ENCODE measurements around the gene ZNF618.

The ZNF618 gene

GRCh38 chr9:114097613-114098020 lies 221.5 kb downstream of the ZNF618 start:
- peak overlapping the region; percentile 14 to 45 (median 29) for H3K4me3 ChIP-seq

DNA sequence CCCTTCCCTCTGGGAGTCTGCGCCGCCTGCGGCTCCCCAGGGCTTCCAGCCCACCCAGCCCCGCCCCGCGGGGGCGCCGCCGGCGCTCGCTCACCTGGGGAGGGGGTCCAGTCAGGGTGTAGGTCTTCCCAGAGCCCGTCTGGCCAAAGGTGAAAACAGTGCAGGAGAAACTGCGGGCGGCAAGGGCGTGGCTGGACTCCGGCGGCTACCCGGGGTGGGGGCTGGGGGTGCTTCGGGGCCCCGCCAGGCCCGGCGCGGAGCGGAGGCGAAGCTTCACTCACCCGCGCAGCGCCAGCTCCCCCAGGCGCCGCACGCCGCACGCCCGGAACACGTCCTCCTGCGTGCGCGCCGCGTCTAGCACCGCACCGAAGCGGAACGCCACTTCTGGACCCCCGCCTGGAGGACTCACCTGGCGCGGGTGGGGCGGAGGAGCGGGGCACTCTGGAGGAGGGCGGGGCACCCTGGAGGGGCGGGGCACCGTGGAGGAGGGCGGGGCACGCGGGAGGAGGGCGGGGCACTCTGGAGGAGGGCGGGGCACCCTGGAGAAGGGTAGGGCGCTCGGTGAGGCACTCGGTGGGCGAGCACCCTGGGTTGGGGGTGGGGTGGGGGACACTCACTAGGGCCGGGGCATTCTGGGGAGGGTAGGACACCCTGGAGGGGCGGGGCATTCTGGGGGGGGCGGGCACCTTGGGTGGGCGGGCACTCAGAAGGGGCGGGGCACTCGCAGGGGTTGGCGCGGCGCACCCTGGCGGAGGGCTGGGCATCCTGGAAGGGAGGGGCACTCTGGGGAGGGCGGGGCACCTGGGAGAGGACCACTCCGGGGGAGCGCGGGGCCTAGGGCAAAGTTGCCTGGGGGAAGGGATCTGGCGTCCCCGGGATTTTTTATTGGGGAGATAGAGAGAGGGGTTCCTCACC lies 222.2 kb downstream of the ZNF618 start:
- H3K27ac ChIP-seq = peak overlapping the region in 1 of 21 experiments; percentile 64

More at GRCh38 chr9:114097613-114098020, 221.5 kb downstream of the ZNF618 start:
- H3K27ac ChIP-seq = peak overlapping the region in 2 of 21 experiments; percentile 17 to 64

DNA sequence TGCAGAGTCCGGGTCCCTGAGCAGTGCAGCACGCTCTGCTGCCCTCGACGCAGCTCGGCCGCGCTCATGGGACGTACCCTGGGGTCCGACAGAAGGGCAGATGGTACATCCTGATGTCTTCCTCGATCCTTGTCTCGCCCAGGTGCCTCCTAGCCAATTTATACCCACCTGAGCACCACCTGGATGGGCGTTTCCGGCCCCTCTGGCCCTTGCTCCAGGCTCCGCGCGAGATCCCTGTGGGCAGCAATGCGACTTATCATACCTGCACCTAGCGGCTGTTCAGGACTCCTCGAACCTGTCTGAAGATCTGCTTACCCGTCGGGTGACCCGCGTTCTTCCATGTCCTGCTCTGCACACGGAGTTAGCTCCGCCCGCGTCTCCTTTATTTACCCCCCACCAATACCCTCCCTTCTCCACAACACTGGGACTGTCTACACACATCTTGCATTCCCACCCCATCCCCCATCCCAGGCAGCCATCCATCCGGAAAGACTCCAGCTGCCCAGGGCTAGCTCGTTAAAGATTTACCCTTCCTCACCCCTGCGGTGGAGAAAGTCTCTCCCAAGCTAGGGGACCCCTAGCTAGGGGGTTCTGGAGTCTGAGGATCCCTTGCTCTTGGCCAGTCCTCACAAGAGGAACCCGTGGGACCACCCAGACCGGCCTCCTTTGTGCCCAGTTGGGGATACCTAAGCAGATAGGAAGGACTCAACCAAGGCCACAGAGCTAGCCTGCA lies 223.0 kb downstream of the ZNF618 start, which contains the start of gene KIF12:
Gene KIF12 (minus strand): TSS at position 357 of the 733 bp plus-strand sequence. CDS start 16 bp downstream, at position 341.
- Histone ChIP-seq H3K4me3 (peak within 1 kb of the TSS; percentile 14 to 45 (median 29)), H3K27ac (peak within 1 kb of the TSS in 1 of 21 experiments; percentile 64)

More for the DNA sequence above, 222.2 kb downstream of the ZNF618 start:
- peak overlapping the region; percentile 14 to 45 (median 29) for H3K4me3 ChIP-seq

DNA sequence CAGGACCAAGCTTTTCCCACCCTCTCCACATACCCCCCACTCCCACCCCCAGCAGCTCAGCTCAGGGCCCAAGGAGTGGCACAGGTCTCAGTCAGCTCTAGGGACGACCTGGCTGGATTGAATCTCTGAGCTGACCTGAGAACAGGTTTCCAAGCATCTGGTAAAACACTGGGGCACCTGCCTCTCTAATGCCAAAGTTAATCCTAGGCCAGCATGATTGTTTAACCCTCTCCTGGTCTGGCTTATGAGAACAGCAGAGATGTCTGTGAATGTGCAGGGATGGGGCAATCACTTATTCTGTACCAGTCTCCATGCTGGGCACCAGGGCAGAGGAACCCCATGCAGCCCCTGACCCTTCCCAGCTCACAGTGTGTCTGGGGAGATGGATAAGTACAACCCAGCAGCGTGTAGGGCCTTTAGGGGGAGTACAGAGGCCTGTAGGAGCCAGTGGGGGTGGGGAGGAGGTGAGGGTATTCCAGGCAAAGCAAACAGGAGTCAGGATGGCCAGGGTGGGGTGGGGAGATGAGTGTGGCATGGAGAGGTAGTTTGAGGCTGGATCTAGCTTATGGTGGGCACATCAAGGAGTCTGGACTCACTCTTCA lies 223.7 kb downstream of the ZNF618 start:
- Histone ChIP-seq H3K27ac (no peak overlapping the region), H3K4me3 (no peak overlapping the region)

GRCh38 chr9:114100536-114100935 lies 224.4 kb downstream of the ZNF618 start:
- Histone ChIP-seq H3K4me3 (no peak overlapping the region), H3K27ac (no peak overlapping the region)

- Histone ChIP-seq H3K4me3 (no peak overlapping the region), H3K27ac (no peak overlapping the region)
Observed at GRCh38 chr9:114102484-114102883, 226.4 kb downstream of the ZNF618 start.

DNA sequence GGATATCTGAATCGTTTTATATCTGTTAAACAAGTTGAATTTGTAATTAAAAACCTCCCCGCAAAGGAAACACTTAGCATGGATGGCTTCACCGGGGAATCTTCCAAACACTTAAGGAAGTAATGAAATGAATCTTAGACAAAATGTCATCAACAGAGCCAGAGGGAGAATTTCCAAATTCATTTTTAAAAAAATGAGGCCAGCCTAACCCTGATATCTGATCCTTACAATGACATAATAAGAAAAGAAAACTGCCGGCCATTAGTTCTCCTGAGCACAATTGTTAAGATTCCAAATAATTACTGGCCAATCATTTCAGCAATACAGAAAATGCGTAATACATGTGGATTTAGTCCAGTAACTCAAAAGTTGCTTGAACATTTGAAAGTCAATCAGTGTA lies 229.1 kb downstream of the ZNF618 start:
- H3K27ac ChIP-seq = no peak overlapping the region
- no peak overlapping the region for H3K4me3 ChIP-seq

Data from skin epidermis (tissue), 12 donors.